Putamen (tissue), 1 donor: ENCODE measurements around the gene ZDBF2.
"Not testable (repeated sequence)": the region's sequence is repeated elsewhere in the genome, so short reads cannot be mapped to it uniquely, and the experiment has no call there.

Experiments used
- DNase-seq: peaks from one replicate; pipeline ENCODE4 v3.0.0-alpha.2; 2016; ENCODE audit warnings: low spot score

ZDBF2 gene

GRCh38 chr2:206324869-206325268 lies 50.4 kb downstream of the ZDBF2 start:
- DNase-seq, result no peak

GRCh38 chr2:206328974-206329373 lies 54.5 kb downstream of the ZDBF2 start:
- DNase-seq, result peak; percentile 26

- DNase-seq, result no peak
These were observed 62.4 kb downstream of the ZDBF2 start for GRCh38 chr2:206336861-206337260.

- DNase-seq, result no peak
These were observed 63.5 kb downstream of the ZDBF2 start for GRCh38 chr2:206337956-206338355.

- DNase-seq, result peak; percentile 9
These were observed 66.9 kb downstream of the ZDBF2 start for GRCh38 chr2:206341396-206341795.

GRCh38 chr2:206343144-206343543 lies 68.7 kb downstream of the ZDBF2 start:
- DNase-seq, result no peak

- no peak for DNase-seq
These were observed 69.4 kb downstream of the ZDBF2 start for GRCh38 chr2:206343816-206344215.

GRCh38 chr2:206345606-206346005 lies 71.1 kb downstream of the ZDBF2 start:
- peak; percentile 47 for DNase-seq

- no peak for DNase-seq
These were observed 74.9 kb downstream of the ZDBF2 start for GRCh38 chr2:206349375-206349774.

GRCh38 chr2:206352571-206352970 lies 78.1 kb downstream of the ZDBF2 start:
- no peak for DNase-seq

- DNase-seq, result no peak
These were observed 79.2 kb downstream of the ZDBF2 start for GRCh38 chr2:206353685-206354084.

- DNase-seq, result no peak
These were observed 79.7 kb downstream of the ZDBF2 start for GRCh38 chr2:206354129-206354528.

GRCh38 chr2:206356840-206357239 lies 82.4 kb downstream of the ZDBF2 start:
- DNase-seq, result not testable (repeated sequence)

GRCh38 chr2:206360840-206361239 lies 86.4 kb downstream of the ZDBF2 start:
- DNase-seq, result not testable (repeated sequence)

- DNase-seq, result no peak
These were observed 87.1 kb downstream of the ZDBF2 start for GRCh38 chr2:206361407-206362045.
